Gastroesophageal sphincter (tissue), 4 donors: Measurements from ENCODE around the gene RAD9A. TPM values are rescaled to one million over a fixed set of nuclear protein-coding genes. Genes with fewer than 3 reads are reported as not detected.

Experiments
- ATAC-seq: fragments of 150-250 bp; one replicate; pipeline ENCODE4 v1.9.1; 2016; ENCODE audit warnings: mild to moderate bottlenecking, moderate library complexity
- H3K27ac ChIP-seq, 4 donors: fragments of 200-600 bp; sonication (generic) in 3 of 4; 1 replicate in 3 of 4; 2 replicates in 1 of 4; pipeline ENCODE4 v1.5.1; 2016 to 2019
- H3K27me3 ChIP-seq: fragments of 200-600 bp; sonication (generic); one replicate; pipeline ENCODE4 v1.5.1; 2019
- H3K36me3 ChIP-seq, 2 donors: fragments of 200-600 bp; sonication (generic); one replicate each; pipeline ENCODE4 v1.5.1; 2019; ENCODE audit warnings: control low read depth in 1 of 2
- H3K4me1 ChIP-seq, 3 donors: fragments of 200-600 bp; sonication (generic); 1 replicate in 2 of 3; 2 replicates in 1 of 3; pipeline ENCODE4 v1.5.1; 2016 to 2019; ENCODE audit warnings: control low read depth in 2 of 3
- H3K4me3 ChIP-seq, 2 donors: fragments of 200-600 bp; sonication (generic); one replicate each; pipeline ENCODE4 v1.5.1; 2019; ENCODE audit warnings: mild to moderate bottlenecking in 1 of 2, moderate library complexity in 1 of 2
- H3K9me3 ChIP-seq, 3 donors: fragments of 200-600 bp; sonication (generic); one replicate each; pipeline ENCODE4 v1.5.1; 2017 to 2019; ENCODE audit warnings: control low read depth in 2 of 3
- EP300 ChIP-seq: sonication (generic); formaldehyde crosslinking; IDR thresholded peaks from one replicate; pipeline ENCODE4 v1.6.1; 2017; ENCODE audit warnings: antibody characterized with exemption, mild to moderate bottlenecking
- POLR2A ChIP-seq, 2 donors: fragments of 450-650 bp; IDR thresholded peaks; one replicate each; pipeline ENCODE4 v1.6.1; 2017; ENCODE audit warnings: antibody characterized with exemption in 2 of 2, mild to moderate bottlenecking in 2 of 2, moderate library complexity in 1 of 2
- POLR2AphosphoS5 ChIP-seq: sonication (generic); formaldehyde crosslinking; IDR thresholded peaks from one replicate; pipeline ENCODE4 v1.6.1; 2017; ENCODE audit warnings: antibody characterized with exemption
- WGBS, 2 donors: methylation state at CpG; one replicate each; pipeline ENCODE4 v1.1.5; 2018; ENCODE audit warnings: low coverage in 1 of 2; 5-methylcytosine and 5-hydroxymethylcytosine counted together
- total RNA-seq, 4 donors: library from RNA; depleted of rRNA; stranded (reverse); fragments of >200 nt; gene quantifications; one replicate each; pipeline ENCODE4 v1.1.0, GENCODE V29; 2016
- TF ChIP-seq, protein P1 (sequence below), 4 experiments: fragments of 200-600 bp in 2 of 4; fragments of 450-650 bp in 2 of 4; sonication (generic) in 1 of 4; IDR thresholded peaks; one replicate each; pipeline ENCODE4 v1.5.1; 2017 to 2019; ENCODE audit warnings: antibody characterized with exemption in 4 of 4, mild to moderate bottlenecking in 2 of 4, moderate library complexity in 2 of 4

The RAD9A gene
- 10 to 100 TPM in 2 of 4 donors, 1 to 10 TPM in 2; 8.5 to 16.0 (median 11.1) TPM for total RNA-seq

DNA sequence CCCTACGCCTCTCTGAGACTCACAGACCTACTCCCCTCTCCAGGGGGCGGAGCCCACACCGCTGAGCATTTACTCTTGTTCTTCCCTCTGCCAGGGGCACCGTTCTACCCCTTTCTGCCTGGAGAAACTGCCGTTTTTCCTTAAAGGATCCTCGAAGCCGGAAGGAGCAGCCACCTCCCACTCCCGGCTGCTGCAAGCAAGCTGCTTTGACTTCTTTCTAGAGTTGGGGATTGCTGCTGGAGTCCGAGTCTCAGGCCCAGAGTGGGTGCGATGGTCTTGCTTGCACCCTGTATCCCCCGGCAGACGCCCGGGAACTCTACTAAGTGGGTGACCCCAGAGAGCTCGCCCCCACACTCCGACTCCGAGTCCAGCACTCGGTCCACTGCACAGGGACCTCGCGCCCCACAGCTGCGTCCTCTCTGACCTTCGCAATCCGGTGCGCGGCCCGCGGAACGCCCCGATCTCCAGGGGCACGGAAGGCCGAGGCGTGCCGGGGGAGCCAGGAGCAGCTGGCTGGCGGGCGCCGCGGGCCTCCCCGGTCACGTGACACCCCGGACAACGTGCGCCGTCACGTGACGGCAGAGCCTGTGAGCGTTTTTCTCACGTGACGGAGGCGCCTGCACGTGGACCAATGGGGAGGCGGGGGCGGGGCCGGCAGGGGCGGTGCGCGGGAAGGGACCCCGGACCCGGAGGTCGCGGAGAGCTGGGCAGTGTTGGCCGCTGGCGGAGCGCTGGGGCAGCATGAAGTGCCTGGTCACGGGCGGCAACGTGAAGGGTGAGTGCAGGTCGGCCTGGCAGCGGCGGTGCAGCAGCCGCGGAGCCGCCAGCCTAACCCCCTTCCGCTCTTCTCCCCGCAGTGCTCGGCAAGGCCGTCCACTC, at the start of gene RAD9A:
RAD9A (plus strand) TSS at position 683 of the 879 bp plus-strand sequence; CDS start at position 742, 59 bp downstream.
- no peaks in the 10 kb centered on the region for H3K9me3 ChIP-seq
- peak within 1 kb of the TSS; percentile 67 to 78 for H3K4me3 ChIP-seq
- TF ChIP-seq POLR2AphosphoS5 (peak; percentile 78), EP300 (no peak), POLR2A (IDR thresholded peaks at IDR 0.05) (peak; percentile 55 to 78)
- TF ChIP-seq, protein P1, sequence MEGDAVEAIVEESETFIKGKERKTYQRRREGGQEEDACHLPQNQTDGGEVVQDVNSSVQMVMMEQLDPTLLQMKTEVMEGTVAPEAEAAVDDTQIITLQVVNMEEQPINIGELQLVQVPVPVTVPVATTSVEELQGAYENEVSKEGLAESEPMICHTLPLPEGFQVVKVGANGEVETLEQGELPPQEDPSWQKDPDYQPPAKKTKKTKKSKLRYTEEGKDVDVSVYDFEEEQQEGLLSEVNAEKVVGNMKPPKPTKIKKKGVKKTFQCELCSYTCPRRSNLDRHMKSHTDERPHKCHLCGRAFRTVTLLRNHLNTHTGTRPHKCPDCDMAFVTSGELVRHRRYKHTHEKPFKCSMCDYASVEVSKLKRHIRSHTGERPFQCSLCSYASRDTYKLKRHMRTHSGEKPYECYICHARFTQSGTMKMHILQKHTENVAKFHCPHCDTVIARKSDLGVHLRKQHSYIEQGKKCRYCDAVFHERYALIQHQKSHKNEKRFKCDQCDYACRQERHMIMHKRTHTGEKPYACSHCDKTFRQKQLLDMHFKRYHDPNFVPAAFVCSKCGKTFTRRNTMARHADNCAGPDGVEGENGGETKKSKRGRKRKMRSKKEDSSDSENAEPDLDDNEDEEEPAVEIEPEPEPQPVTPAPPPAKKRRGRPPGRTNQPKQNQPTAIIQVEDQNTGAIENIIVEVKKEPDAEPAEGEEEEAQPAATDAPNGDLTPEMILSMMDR (IDR thresholded peaks at IDR 0.05), result no peak

DNA sequence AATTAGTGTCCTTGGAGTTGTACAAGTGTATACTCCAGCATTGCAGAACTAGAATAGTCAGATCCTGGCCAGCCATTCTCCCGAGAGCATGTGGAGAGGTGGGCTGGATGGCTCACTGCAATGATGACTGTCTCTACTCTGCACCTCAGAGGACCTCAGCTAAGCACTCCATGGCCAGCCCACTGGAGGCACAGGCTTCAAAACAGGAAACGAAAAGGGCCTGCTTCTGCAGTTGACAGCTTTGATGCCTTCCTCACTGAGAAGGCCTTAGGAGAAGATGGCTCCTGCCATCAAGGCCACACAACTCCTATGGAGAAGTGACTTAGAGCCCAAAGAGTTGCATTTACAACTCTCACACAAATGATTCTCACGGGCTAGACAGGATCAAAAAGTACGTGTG, 47.5 kb upstream of the RAD9A start:
- no peaks in the 10 kb centered on the region for H3K9me3 ChIP-seq
- ATAC-seq, result no peak

More for the DNA sequence above, at the start of gene RAD9A:
- H3K27ac ChIP-seq, result peak within 1 kb of the TSS; percentile 50 to 90 (median 88)
- H3K36me3 ChIP-seq, result peaks cover 0 to 32% of the 10 kb centered on the region in 2 donors
- peak; percentile 86 for ATAC-seq
- peaks cover 0 to 45% (median 10%) of the 10 kb centered on the region in 3 donors for H3K4me1 ChIP-seq
- WGBS, 2 donors, result 0% methylated on average over 3 to 8 of the region's 75 CpGs
- H3K27me3 ChIP-seq, result no peaks in the 10 kb centered on the region

DNA sequence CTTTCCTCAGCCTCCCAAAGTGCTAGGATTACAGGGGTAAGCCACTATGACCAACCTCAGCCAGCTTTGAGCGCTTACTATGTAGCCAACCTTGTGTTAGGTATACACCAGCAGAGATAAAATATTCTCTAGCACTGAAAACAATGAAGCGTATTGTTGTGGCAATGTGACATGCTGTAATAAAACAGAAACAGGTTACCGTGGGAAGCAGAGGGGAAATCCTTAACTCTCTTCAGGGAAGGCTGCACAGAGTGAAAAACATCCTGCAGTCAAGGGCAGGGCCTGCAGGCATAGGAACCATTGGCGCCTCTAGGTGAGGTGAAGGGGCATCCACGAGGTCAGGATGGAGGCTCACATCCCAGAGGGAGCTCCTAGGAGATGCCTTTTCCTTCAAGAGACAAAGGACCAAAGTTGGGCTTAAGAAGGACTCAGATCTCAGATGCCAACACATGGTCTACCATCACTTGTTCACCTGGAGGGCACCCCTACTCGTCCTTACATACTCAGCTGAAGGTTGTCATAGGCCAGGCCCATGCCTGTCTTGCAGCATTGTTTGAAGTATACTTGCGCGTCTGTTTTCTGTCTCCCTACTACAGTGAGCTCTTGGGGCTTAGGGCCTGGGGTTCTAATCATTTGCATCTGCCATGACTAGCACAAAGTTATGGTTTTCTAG, 46.4 kb upstream of the RAD9A start:
- no peak for ATAC-seq
- no peaks in the 10 kb centered on the region for H3K27me3 ChIP-seq
- H3K4me3 ChIP-seq, result no peak overlapping the region
- TF ChIP-seq POLR2A (IDR thresholded peaks at IDR 0.05) (no peak), POLR2AphosphoS5 (no peak)
- no peaks in the 10 kb centered on the region for H3K9me3 ChIP-seq
- WGBS, 2 donors, result 69 to 78% methylated on average over 5 to 8 of the region's 8 CpGs
- H3K36me3 ChIP-seq, result no peaks in the 10 kb centered on the region
- H3K4me1 ChIP-seq, result no peaks in the 10 kb centered on the region
- no peak overlapping the region for H3K27ac ChIP-seq

More for the DNA sequence above, 47.5 kb upstream of the RAD9A start:
- WGBS, 2 donors, result 83 to 100% methylated on average over 1 to 3 of the region's 4 CpGs
- Histone ChIP-seq H3K4me3 (no peak overlapping the region), H3K36me3 (no peaks in the 10 kb centered on the region), H3K4me1 (no peaks in the 10 kb centered on the region), H3K27me3 (no peaks in the 10 kb centered on the region), H3K27ac (no peak overlapping the region)
- TF ChIP-seq POLR2A (IDR thresholded peaks at IDR 0.05), result no peak
- TF ChIP-seq, protein P1 (IDR thresholded peaks at IDR 0.05), result no peak
- TF ChIP-seq EP300, result no peak
- TF ChIP-seq POLR2AphosphoS5, result no peak

DNA sequence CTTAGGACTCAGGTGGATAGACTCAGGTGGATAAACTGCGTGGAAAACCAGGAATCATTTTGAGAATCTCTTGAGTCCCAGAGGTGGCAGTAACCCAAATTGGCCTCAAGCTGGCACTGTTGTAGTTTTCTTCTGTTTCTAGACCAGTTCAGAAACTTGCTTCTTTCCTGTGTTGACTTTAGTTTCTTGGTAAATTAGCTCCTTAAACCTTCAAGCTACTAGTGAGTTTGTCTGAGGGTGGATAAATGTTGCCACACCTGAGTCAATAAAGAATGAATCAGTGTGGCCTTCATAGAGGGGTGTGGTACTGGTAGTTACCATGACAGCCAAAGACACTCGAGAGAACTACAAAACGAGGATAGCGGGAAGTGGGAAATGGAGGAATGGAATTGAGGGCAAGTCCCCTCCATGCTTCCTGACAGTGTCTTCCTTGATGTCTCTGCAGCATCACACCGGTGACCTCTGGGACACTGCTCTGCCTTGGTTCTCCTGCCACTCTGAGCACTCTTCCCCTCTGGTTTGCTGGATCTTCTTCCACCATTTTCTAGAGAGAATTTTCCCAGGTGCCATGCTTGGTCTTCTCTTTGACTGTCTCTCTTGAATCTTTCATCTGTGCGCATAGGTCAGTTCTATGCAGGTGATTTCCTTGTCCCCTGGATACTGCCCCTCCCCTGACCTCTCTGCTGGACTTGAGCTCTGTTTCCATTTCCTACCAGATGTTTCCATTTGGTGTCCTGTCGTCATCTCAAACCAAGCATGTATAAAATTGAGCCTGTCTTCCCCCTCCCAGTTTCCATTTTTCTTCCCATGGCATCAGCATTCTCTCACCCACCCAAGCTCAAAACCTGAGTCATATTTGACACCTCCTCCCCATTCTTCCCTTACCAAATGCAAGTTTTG, 45.6 kb upstream of the RAD9A start:
- TF ChIP-seq EP300, result no peak
- TF ChIP-seq POLR2AphosphoS5, result no peak
- TF ChIP-seq POLR2A (IDR thresholded peaks at IDR 0.05), result no peak
- TF ChIP-seq, protein P1 (IDR thresholded peaks at IDR 0.05), result peak in 2 of 4 experiments; percentile 36
- no peak for ATAC-seq
- no peaks in the 10 kb centered on the region for H3K36me3 ChIP-seq
- H3K9me3 ChIP-seq, result no peaks in the 10 kb centered on the region
- 68% methylated on average over 7 of the region's 7 CpGs for WGBS, 2 donors
- H3K4me3 ChIP-seq, result no peak overlapping the region
- no peak overlapping the region for H3K27ac ChIP-seq
- peaks cover 0 to 7% (median 4%) of the 10 kb centered on the region in 3 donors for H3K4me1 ChIP-seq
- H3K27me3 ChIP-seq, result no peaks in the 10 kb centered on the region
